ENCODE data around the gene MINDY4B.

Gene MINDY4B

GRCh38 chr3:150848864-150849263, 56.4 kb downstream of the MINDY4B start:
- TF ChIP-seq ZNF202 (tag by site-specific recombination; IDR thresholded peaks at IDR 0.05; ENCODE audit: borderline replicate concordance), result no peak
- TF ChIP-seq MYNN (tag by site-specific recombination; IDR thresholded peaks at IDR 0.05; ENCODE audit: borderline replicate concordance), result no peak
- TF ChIP-seq ZNF596 (tag by site-specific recombination; IDR thresholded peaks at IDR 0.05), result no peak
- no peak for TF ChIP-seq ZSCAN23 (tag by site-specific recombination; IDR thresholded peaks at IDR 0.05)
- no peak for TF ChIP-seq ZNF362 (tag by site-specific recombination; IDR thresholded peaks at IDR 0.05)
- TF ChIP-seq ZNF560 (tag by site-specific recombination; IDR thresholded peaks at IDR 0.05; ENCODE audit: borderline replicate concordance), result no peak
- no peak for TF ChIP-seq ZNF280D (tag by site-specific recombination; IDR thresholded peaks at IDR 0.05)
- TF ChIP-seq HIC1 (tag by site-specific recombination; IDR thresholded peaks at IDR 0.05), result no peak
- no peak for TF ChIP-seq ZBTB11 (tag by site-specific recombination; conservative IDR thresholded peaks at IDR 0.05; ENCODE audit: low read depth)
- TF ChIP-seq ZNF433 (tag by site-specific recombination; IDR thresholded peaks at IDR 0.05; ENCODE audit: low read depth), result no peak
- no peak for TF ChIP-seq ZBTB44 (tag by site-specific recombination; IDR thresholded peaks at IDR 0.05)
- no peak overlapping the region for H3K4me3 ChIP-seq (ENCODE audit: low read depth, low read length)
- ChIA-PET CTCF (no interaction called here), POLR2A (no interaction called here)
- no peaks in the 10 kb centered on the region for H3K4me1 ChIP-seq (ENCODE audit: control insufficient read depth, insufficient read depth, low read length)
- H3K36me3 ChIP-seq (ENCODE audit: control insufficient read depth in 2 of 2, insufficient read depth in 1 of 2, low read length in 2 of 2), result no peaks in the 10 kb centered on the region
- no peaks in the 10 kb centered on the region for H3K9me3 ChIP-seq (ENCODE audit: control insufficient read depth, insufficient read depth, low read depth, low read length)
- no peak overlapping the region for H3K27ac ChIP-seq (ENCODE audit: extremely low read depth, low read depth, low read length)

- Histone ChIP-seq H3K4me3 (ENCODE audit: low read depth, low read length) (no peak overlapping the region), H3K27ac (ENCODE audit: extremely low read depth, low read depth, low read length) (no peak overlapping the region), H3K36me3 (ENCODE audit: control insufficient read depth in 2 of 2, insufficient read depth in 1 of 2, low read length in 2 of 2) (no peaks in the 10 kb centered on the region), H3K4me1 (ENCODE audit: control insufficient read depth, insufficient read depth, low read length) (no peaks in the 10 kb centered on the region), H3K9me3 (ENCODE audit: control insufficient read depth, insufficient read depth, low read depth, low read length) (no peaks in the 10 kb centered on the region)
- CTCF ChIA-PET, result interaction anchor here (1.0 kb wide), 1 partner anchor 18 kb away, joined by 3 read pairs; no protein-coding TSS in a partner anchor
- POLR2A ChIA-PET, result no interaction called here
- no peak for TF ChIP-seq ZBTB6 (tag by site-specific recombination; IDR thresholded peaks at IDR 0.05)
- no peak for TF ChIP-seq ZBTB8A (tag by site-specific recombination; IDR thresholded peaks at IDR 0.05)
- TF ChIP-seq ZNF707 (tag by site-specific recombination; IDR thresholded peaks at IDR 0.05), result no peak
- TF ChIP-seq ZFP3 (tag by site-specific recombination; IDR thresholded peaks at IDR 0.05; ENCODE audit: low read depth), result no peak
- no peak for TF ChIP-seq ZNF792 (tag by site-specific recombination; IDR thresholded peaks at IDR 0.05)
- no peak for TF ChIP-seq ZNF639 (tag by site-specific recombination; IDR thresholded peaks at IDR 0.05)
- TF ChIP-seq ZNF843 (tag by site-specific recombination; IDR thresholded peaks at IDR 0.05), result no peak
- TF ChIP-seq HIC1 (tag by site-specific recombination; IDR thresholded peaks at IDR 0.05), result no peak
These were observed 57.8 kb downstream of the MINDY4B start for GRCh38 chr3:150847433-150847832.
